Measurements from ENCODE around the gene GLI2.

Gene GLI2

GRCh38 chr2:120700659-120701058, 35.0 kb upstream of the GLI2 start:
- H3K4me3 ChIP-seq (ENCODE audit: low read depth, low read length): no peak overlapping the region
- peaks cover 12% of the 10 kb centered on the region for H3K4me1 ChIP-seq (ENCODE audit: control insufficient read depth, insufficient read depth, low read length, unreplicated experiment)
- H3K27me3 ChIP-seq (ENCODE audit: insufficient read depth, low read length): no peaks in the 10 kb centered on the region
- no peaks in the 10 kb centered on the region for H3K79me2 ChIP-seq (ENCODE audit: control insufficient read depth, insufficient read depth, low read length, unreplicated experiment)
- no peaks in the 10 kb centered on the region for H3K36me3 ChIP-seq (ENCODE audit: insufficient read depth, low read length)
- no peak overlapping the region for H2AFZ ChIP-seq (ENCODE audit: low read length, unreplicated experiment)
- H3K27ac ChIP-seq (ENCODE audit: low read depth, low read length): no peak overlapping the region

GRCh38 chr2:120701096-120701495, 34.6 kb upstream of the GLI2 start:
- no peaks in the 10 kb centered on the region for H3K36me3 ChIP-seq (ENCODE audit: insufficient read depth, low read length)
- H3K4me1 ChIP-seq (ENCODE audit: control insufficient read depth, insufficient read depth, low read length, unreplicated experiment): peaks cover 12% of the 10 kb centered on the region
- no peak overlapping the region for H3K27ac ChIP-seq (ENCODE audit: low read depth, low read length)
- H2AFZ ChIP-seq (ENCODE audit: low read length, unreplicated experiment): no peak overlapping the region
- H3K27me3 ChIP-seq (ENCODE audit: insufficient read depth, low read length): no peaks in the 10 kb centered on the region
- no peak overlapping the region for H3K4me3 ChIP-seq (ENCODE audit: low read depth, low read length)
- H3K79me2 ChIP-seq (ENCODE audit: control insufficient read depth, insufficient read depth, low read length, unreplicated experiment): no peaks in the 10 kb centered on the region

- Histone ChIP-seq H3K36me3 (ENCODE audit: insufficient read depth, low read length) (no peaks in the 10 kb centered on the region), H2AFZ (ENCODE audit: low read length, unreplicated experiment) (no peak overlapping the region), H3K27me3 (ENCODE audit: insufficient read depth, low read length) (no peaks in the 10 kb centered on the region), H3K79me2 (ENCODE audit: control insufficient read depth, insufficient read depth, low read length, unreplicated experiment) (no peaks in the 10 kb centered on the region), H3K4me3 (ENCODE audit: low read depth, low read length) (no peak overlapping the region), H3K4me1 (ENCODE audit: control insufficient read depth, insufficient read depth, low read length, unreplicated experiment) (peaks cover 12% of the 10 kb centered on the region), H3K27ac (ENCODE audit: low read depth, low read length) (no peak overlapping the region)
These were observed 34.2 kb upstream of the GLI2 start for GRCh38 chr2:120701499-120701898.

GRCh38 chr2:120702061-120702460, 33.6 kb upstream of the GLI2 start:
- H3K27me3 ChIP-seq (ENCODE audit: insufficient read depth, low read length): no peaks in the 10 kb centered on the region
- H3K36me3 ChIP-seq (ENCODE audit: insufficient read depth, low read length): no peaks in the 10 kb centered on the region
- H3K27ac ChIP-seq (ENCODE audit: low read depth, low read length): no peak overlapping the region
- peaks cover 12% of the 10 kb centered on the region for H3K4me1 ChIP-seq (ENCODE audit: control insufficient read depth, insufficient read depth, low read length, unreplicated experiment)
- H3K79me2 ChIP-seq (ENCODE audit: control insufficient read depth, insufficient read depth, low read length, unreplicated experiment): no peaks in the 10 kb centered on the region
- H3K4me3 ChIP-seq (ENCODE audit: low read depth, low read length): no peak overlapping the region
- H2AFZ ChIP-seq (ENCODE audit: low read length, unreplicated experiment): no peak overlapping the region

GRCh38 chr2:120702801-120703200, 32.9 kb upstream of the GLI2 start:
- Histone ChIP-seq H3K4me1 (ENCODE audit: control insufficient read depth, insufficient read depth, low read length, unreplicated experiment) (peaks cover 12% of the 10 kb centered on the region), H3K79me2 (ENCODE audit: control insufficient read depth, insufficient read depth, low read length, unreplicated experiment) (no peaks in the 10 kb centered on the region), H3K27ac (ENCODE audit: low read depth, low read length) (no peak overlapping the region), H3K27me3 (ENCODE audit: insufficient read depth, low read length) (no peaks in the 10 kb centered on the region), H3K4me3 (ENCODE audit: low read depth, low read length) (no peak overlapping the region), H3K36me3 (ENCODE audit: insufficient read depth, low read length) (no peaks in the 10 kb centered on the region), H2AFZ (ENCODE audit: low read length, unreplicated experiment) (no peak overlapping the region)

- Histone ChIP-seq H3K27me3 (ENCODE audit: insufficient read depth, low read length) (no peaks in the 10 kb centered on the region), H2AFZ (ENCODE audit: low read length, unreplicated experiment) (no peak overlapping the region), H3K27ac (ENCODE audit: low read depth, low read length) (no peak overlapping the region), H3K4me3 (ENCODE audit: low read depth, low read length) (no peak overlapping the region), H3K79me2 (ENCODE audit: control insufficient read depth, insufficient read depth, low read length, unreplicated experiment) (no peaks in the 10 kb centered on the region), H3K36me3 (ENCODE audit: insufficient read depth, low read length) (no peaks in the 10 kb centered on the region), H3K4me1 (ENCODE audit: control insufficient read depth, insufficient read depth, low read length, unreplicated experiment) (peaks cover 12% of the 10 kb centered on the region)
These were observed 32.2 kb upstream of the GLI2 start for GRCh38 chr2:120703330-120703994.

- peaks cover 12% of the 10 kb centered on the region for H3K4me1 ChIP-seq (ENCODE audit: control insufficient read depth, insufficient read depth, low read length, unreplicated experiment)
- no peak overlapping the region for H3K27ac ChIP-seq (ENCODE audit: low read depth, low read length)
- H2AFZ ChIP-seq (ENCODE audit: low read length, unreplicated experiment): no peak overlapping the region
- H3K36me3 ChIP-seq (ENCODE audit: insufficient read depth, low read length): no peaks in the 10 kb centered on the region
- no peaks in the 10 kb centered on the region for H3K27me3 ChIP-seq (ENCODE audit: insufficient read depth, low read length)
- H3K4me3 ChIP-seq (ENCODE audit: low read depth, low read length): no peak overlapping the region
- no peaks in the 10 kb centered on the region for H3K79me2 ChIP-seq (ENCODE audit: control insufficient read depth, insufficient read depth, low read length, unreplicated experiment)
These were observed 31.0 kb upstream of the GLI2 start for GRCh38 chr2:120704696-120705095.

GRCh38 chr2:120707816-120708215, 27.9 kb upstream of the GLI2 start:
- peaks cover 19% of the 10 kb centered on the region for H3K4me1 ChIP-seq (ENCODE audit: control insufficient read depth, insufficient read depth, low read length, unreplicated experiment)
- no peak overlapping the region for H2AFZ ChIP-seq (ENCODE audit: low read length, unreplicated experiment)
- no peaks in the 10 kb centered on the region for H3K36me3 ChIP-seq (ENCODE audit: insufficient read depth, low read length)
- H3K79me2 ChIP-seq (ENCODE audit: control insufficient read depth, insufficient read depth, low read length, unreplicated experiment): no peaks in the 10 kb centered on the region
- no peaks in the 10 kb centered on the region for H3K27me3 ChIP-seq (ENCODE audit: insufficient read depth, low read length)
- no peak overlapping the region for H3K4me3 ChIP-seq (ENCODE audit: low read depth, low read length)
- H3K27ac ChIP-seq (ENCODE audit: low read depth, low read length): no peak overlapping the region

GRCh38 chr2:120708944-120709607, 26.6 kb upstream of the GLI2 start:
- H3K27me3 ChIP-seq (ENCODE audit: insufficient read depth, low read length): no peaks in the 10 kb centered on the region
- peaks cover 15% of the 10 kb centered on the region for H3K4me1 ChIP-seq (ENCODE audit: control insufficient read depth, insufficient read depth, low read length, unreplicated experiment)
- no peaks in the 10 kb centered on the region for H3K79me2 ChIP-seq (ENCODE audit: control insufficient read depth, insufficient read depth, low read length, unreplicated experiment)
- no peak overlapping the region for H3K27ac ChIP-seq (ENCODE audit: low read depth, low read length)
- no peak overlapping the region for H2AFZ ChIP-seq (ENCODE audit: low read length, unreplicated experiment)
- no peak overlapping the region for H3K4me3 ChIP-seq (ENCODE audit: low read depth, low read length)
- no peaks in the 10 kb centered on the region for H3K36me3 ChIP-seq (ENCODE audit: insufficient read depth, low read length)

GRCh38 chr2:120709608-120710041, 26.0 kb upstream of the GLI2 start:
- H3K36me3 ChIP-seq (ENCODE audit: insufficient read depth, low read length): no peaks in the 10 kb centered on the region
- H3K4me1 ChIP-seq (ENCODE audit: control insufficient read depth, insufficient read depth, low read length, unreplicated experiment): peaks cover 10% of the 10 kb centered on the region
- H3K27me3 ChIP-seq (ENCODE audit: insufficient read depth, low read length): no peaks in the 10 kb centered on the region
- no peak overlapping the region for H2AFZ ChIP-seq (ENCODE audit: low read length, unreplicated experiment)
- no peak overlapping the region for H3K27ac ChIP-seq (ENCODE audit: low read depth, low read length)
- no peaks in the 10 kb centered on the region for H3K79me2 ChIP-seq (ENCODE audit: control insufficient read depth, insufficient read depth, low read length, unreplicated experiment)
- H3K4me3 ChIP-seq (ENCODE audit: low read depth, low read length): no peak overlapping the region

- H3K27ac ChIP-seq (ENCODE audit: low read depth, low read length): no peak overlapping the region
- H3K36me3 ChIP-seq (ENCODE audit: insufficient read depth, low read length): no peaks in the 10 kb centered on the region
- no peaks in the 10 kb centered on the region for H3K27me3 ChIP-seq (ENCODE audit: insufficient read depth, low read length)
- peaks cover 7% of the 10 kb centered on the region for H3K4me1 ChIP-seq (ENCODE audit: control insufficient read depth, insufficient read depth, low read length, unreplicated experiment)
- H3K4me3 ChIP-seq (ENCODE audit: low read depth, low read length): no peak overlapping the region
- no peak overlapping the region for H2AFZ ChIP-seq (ENCODE audit: low read length, unreplicated experiment)
- no peaks in the 10 kb centered on the region for H3K79me2 ChIP-seq (ENCODE audit: control insufficient read depth, insufficient read depth, low read length, unreplicated experiment)
These were observed 25.4 kb upstream of the GLI2 start for GRCh38 chr2:120710256-120710655.
